Astrocyte of the spinal cord (primary cell): ENCODE measurements around the gene EGFL7.

ENCODE experiments used
- DNase-seq: peaks from one replicate; pipeline ENCODE4 v3.0.0; 2011; ENCODE audit warnings: low read depth, low spot score
- H3K4me3 ChIP-seq: 2 replicates; pipeline ENCODE4 v1.5.1; 2011; ENCODE audit warnings: low read depth, mild to moderate bottlenecking, low read length, moderate library complexity
- in situ Hi-C: cut with HindIII; loops from 2 replicates; pipeline ENCODE4 v1.10.0; 2017; ENCODE audit warnings: low sequenced_read_pairs
- TF ChIP-seq, protein P1 (sequence below): IDR thresholded peaks from 2 replicates; pipeline ENCODE4 v1.5.1; 2012; ENCODE audit warnings: low read depth, mild to moderate bottlenecking, low read length, inconsistent platforms

The EGFL7 gene

DNA sequence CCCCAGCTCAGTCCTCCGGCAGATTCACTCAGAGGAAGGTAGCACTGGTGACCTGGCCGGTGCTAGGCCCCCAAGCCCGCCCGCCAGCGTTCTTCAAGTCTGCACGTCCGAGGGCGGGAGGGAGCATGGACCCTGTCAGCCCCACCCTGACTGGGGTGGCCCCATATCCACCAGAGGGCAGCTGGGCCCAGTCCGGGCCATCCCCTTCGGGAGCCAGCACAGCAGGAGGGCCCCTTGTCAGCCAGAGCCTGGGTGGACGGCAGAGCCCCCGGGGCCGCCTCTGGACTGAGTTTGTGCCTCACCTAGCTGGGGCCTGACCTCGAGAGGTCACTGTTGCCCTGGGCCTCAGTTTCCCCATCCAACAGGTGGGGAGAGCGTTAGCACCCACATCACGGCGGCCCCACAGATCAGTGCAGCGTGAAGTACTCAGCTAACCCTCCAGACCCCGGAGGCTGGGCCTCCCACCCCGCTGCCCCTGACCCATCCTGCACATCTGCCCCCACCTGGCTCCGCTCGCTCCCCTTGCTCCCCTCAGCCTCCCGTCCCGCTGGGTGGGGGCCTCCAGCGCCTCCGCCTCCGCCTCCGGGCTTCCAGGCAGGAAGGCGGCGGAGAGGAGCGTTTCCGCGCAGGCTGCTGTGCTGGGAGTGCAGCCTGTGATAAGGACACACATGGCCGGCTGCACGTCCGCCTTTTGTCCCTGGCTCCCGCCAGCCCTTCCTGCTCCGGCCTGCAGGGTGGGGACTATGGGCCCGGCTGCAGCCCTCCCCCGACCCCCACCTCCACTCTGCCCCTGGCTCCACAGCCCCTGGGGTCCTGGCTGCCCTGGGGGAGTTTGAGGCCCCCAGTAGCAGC lies 16.6 kb upstream of the EGFL7 start:
- DNase-seq: no peak
- H3K4me3 ChIP-seq: no peak overlapping the region

DNA sequence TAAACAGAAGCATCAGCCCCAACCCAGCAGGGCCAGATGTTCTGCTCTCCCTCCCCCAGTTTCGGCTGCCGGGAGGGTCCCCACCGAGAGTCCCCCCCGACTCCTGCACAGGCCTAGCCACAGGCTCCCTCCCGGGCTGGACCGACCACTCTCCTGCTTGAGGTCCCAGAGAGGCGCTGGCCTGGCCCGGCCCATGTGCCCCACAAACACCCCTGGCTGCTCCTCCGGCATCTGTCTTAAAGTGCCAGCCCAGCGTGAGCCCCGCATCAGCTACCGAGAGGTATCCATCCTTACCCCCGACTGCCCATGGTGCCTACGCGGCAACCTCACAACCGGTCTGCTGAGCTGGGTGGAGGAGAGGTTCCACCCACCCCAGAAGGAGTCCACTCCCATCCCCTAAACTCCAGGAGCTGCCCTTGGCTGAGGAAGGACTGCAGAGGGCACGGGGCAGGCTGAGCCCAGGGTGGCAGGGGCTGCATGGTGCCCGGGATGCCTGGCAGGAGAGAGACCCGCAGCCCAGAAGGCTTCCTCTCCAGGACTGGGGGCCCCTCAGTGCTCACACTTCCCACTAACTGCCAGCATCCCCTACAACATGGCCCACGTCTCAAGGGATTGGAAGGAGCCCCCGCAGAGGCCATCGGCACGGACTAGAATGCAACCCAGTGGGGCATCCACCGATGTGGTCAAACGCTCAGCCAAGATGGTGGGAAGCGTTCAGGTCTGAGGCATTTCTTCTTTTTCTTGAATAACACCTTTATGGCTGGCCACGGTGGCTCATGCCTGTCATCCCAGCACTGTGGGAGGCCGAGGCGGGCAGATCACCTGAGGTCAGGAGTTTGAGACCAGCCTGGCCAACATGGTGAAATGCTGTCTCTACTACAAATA lies 15.6 kb upstream of the EGFL7 start:
- TF ChIP-seq, protein P1, sequence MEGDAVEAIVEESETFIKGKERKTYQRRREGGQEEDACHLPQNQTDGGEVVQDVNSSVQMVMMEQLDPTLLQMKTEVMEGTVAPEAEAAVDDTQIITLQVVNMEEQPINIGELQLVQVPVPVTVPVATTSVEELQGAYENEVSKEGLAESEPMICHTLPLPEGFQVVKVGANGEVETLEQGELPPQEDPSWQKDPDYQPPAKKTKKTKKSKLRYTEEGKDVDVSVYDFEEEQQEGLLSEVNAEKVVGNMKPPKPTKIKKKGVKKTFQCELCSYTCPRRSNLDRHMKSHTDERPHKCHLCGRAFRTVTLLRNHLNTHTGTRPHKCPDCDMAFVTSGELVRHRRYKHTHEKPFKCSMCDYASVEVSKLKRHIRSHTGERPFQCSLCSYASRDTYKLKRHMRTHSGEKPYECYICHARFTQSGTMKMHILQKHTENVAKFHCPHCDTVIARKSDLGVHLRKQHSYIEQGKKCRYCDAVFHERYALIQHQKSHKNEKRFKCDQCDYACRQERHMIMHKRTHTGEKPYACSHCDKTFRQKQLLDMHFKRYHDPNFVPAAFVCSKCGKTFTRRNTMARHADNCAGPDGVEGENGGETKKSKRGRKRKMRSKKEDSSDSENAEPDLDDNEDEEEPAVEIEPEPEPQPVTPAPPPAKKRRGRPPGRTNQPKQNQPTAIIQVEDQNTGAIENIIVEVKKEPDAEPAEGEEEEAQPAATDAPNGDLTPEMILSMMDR: no peak

More for the DNA sequence above, 16.6 kb upstream of the EGFL7 start:
- in situ Hi-C loops: no loop called here
- TF ChIP-seq, protein P1: no peak

DNA sequence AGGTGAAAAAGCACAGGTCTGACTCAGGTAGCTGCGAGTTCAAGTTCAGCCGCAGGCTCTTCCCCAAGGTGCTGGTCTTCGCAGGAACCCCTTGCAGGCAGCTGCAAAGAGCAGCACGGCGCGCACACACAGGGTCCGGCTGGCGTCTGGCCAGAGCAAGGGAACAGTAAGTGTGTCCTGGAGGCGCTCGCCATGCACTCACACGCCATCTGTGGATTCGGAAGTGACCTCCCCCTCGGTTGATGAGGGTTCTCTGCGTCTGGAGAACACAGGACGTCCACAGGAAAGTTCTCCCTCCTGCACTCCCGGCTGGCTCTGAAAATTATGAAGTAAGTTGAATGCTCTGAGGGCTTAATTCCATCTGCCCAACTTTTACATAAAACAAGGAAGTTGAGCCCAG lies 14.0 kb upstream of the EGFL7 start:
- no peak for DNase-seq
- in situ Hi-C loops: no loop called here
- TF ChIP-seq, protein P1: no peak
- no peak overlapping the region for H3K4me3 ChIP-seq

More for the DNA sequence above, 15.6 kb upstream of the EGFL7 start:
- no peak for DNase-seq
- in situ Hi-C loops: no loop called here
- H3K4me3 ChIP-seq: no peak overlapping the region

DNA sequence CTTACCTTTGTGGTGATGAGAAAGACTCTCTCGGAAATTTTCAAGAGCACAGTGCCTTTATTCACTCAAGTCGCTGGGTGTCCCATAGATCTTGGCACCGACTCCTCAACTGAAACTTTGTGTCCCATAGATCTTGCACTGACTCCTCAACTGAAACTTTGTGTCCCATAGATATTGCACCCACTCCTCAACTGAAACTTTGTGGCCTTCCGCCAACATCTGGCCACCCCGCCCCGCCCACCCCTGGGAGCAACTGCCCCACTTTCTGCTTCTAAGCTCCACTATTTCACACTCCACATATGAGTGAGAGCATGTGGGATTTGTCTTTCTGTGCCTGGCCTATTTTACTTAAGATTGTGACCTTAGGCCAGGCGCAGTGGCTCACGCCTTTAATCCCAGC lies 12.7 kb upstream of the EGFL7 start:
- in situ Hi-C loops: no loop called here
- no peak overlapping the region for H3K4me3 ChIP-seq
- TF ChIP-seq, protein P1: no peak
- DNase-seq: no peak

DNA sequence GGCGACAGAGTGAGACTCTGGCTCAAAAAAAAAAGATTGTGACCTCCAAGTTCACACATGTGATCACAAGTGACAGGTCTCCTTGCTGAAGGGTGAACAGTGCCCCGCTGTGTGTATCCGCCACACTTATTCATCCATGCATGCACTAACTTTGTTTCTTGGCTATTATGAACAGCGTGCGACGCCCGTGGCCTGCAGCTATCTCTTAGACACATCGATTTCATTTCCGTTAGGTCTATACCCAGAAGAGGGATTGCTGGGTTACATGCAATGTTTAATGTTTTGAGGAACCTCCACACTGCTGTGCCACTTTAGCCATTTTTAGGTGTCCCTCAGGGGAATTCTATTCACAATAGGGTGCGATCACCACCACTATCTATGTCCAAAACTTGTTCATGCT lies 12.1 kb upstream of the EGFL7 start:
- DNase-seq: no peak
- TF ChIP-seq, protein P1: no peak
- H3K4me3 ChIP-seq: no peak overlapping the region
- in situ Hi-C loops: no loop called here

DNA sequence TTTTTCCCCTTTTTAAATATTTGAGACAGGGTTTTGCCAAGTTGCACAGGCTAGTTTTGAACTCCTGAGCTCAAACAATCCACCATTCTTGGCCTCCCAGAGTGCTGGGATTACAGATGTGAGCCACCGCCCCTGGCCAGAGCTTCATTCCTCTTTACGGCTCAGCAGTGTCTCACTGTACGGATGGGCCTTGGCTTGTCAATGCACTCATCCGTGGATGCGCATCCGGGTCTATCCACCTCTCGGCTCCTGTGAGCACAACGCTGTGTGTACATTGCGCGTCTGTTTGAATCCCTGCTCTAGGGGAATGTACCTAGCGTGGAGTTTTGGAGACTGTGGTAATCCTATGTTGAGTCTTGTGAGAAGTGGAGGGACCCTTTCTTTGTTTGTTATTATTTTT lies 10.9 kb upstream of the EGFL7 start:
- H3K4me3 ChIP-seq: no peak overlapping the region
- in situ Hi-C loops: no loop called here
- no peak for DNase-seq
- TF ChIP-seq, protein P1: no peak
